Heart right ventricle (tissue), 16 donors: ENCODE data around the gene FOXK2. TPM values are rescaled to one million over a fixed set of nuclear protein-coding genes. Genes with fewer than 3 reads are reported as not detected.
A peak's percentile ranks its signal among the peaks of the same experiment; 100 is the strongest.

Experiments used
- ATAC-seq, 8 donors: fragments of 200-7000 bp; cut with Tn5 transposase; one replicate each; pipeline ENCODE4 v1.9.1; 2020; ENCODE audit warnings: mild to moderate bottlenecking in 8 of 8, moderate library complexity in 8 of 8, moderate number of reproducible peaks in 1 of 8
- DNase-seq, 2 donors: peaks; one replicate each; pipeline ENCODE4 v3.0.0-alpha.2; 2020
- H3K27ac ChIP-seq, 10 donors: fragments of 200-600 bp; sonication (generic) in 2 of 10; one replicate each; pipeline versions ENCODE4 v1.5.0 to v1.8.0; 2020 to 2022; ENCODE audit warnings: mild to moderate bottlenecking in 3 of 10
- H3K27me3 ChIP-seq, 7 donors: fragments of 200-600 bp; one replicate each; pipeline ENCODE4 v1.8.0; 2021 to 2022; ENCODE audit warnings: mild to moderate bottlenecking in 2 of 7
- H3K36me3 ChIP-seq, 9 donors: fragments of 200-600 bp; sonication (generic) in 1 of 9; one replicate each; pipeline versions ENCODE4 v1.5.0 to v1.8.0; 2020 to 2022; ENCODE audit warnings: mild to moderate bottlenecking in 2 of 9
- H3K4me1 ChIP-seq, 9 donors: fragments of 200-600 bp; sonication (generic) in 1 of 9; one replicate each; pipeline versions ENCODE4 v1.5.0 to v1.8.0; 2020 to 2022; ENCODE audit warnings: mild to moderate bottlenecking in 4 of 9
- H3K4me3 ChIP-seq, 10 donors: fragments of 200-600 bp; sonication (generic) in 2 of 10; one replicate each; pipeline versions ENCODE4 v1.5.0 to v1.8.0; 2020 to 2022; ENCODE audit warnings: mild to moderate bottlenecking in 7 of 10, moderate library complexity in 2 of 10
- H3K9me3 ChIP-seq, 11 donors: fragments of 200-600 bp in 10 of 11; sonication (generic) in 2 of 11; one replicate each; pipeline versions ENCODE4 v1.5.0 to v1.8.0; 2013 to 2022; ENCODE audit warnings: mild to moderate bottlenecking in 2 of 11, control low read depth in 1 of 11, moderate library complexity in 1 of 11
- CTCF ChIP-seq, 9 donors: fragments of 200-600 bp; sonication (generic) in 2 of 9; IDR thresholded peaks; one replicate each; pipeline versions ENCODE4 v1.5.0 to v1.8.0; 2021 to 2022; ENCODE audit warnings: antibody characterized with exemption in 9 of 9, mild to moderate bottlenecking in 5 of 9, moderate library complexity in 1 of 9
- WGBS, 2 donors: extraction: QIAGEN DNeasy Blood & Tissue Kit; methylation state at CpG; one replicate each; pipeline ENCODE4 v1.1.7; 2013; ENCODE audit warnings: inconsistent platforms in 1 of 2; 5-methylcytosine and 5-hydroxymethylcytosine counted together
- intact Hi-C, 10 donors: fragments of 100-400 bp; cut with DNase I; formaldehyde crosslinking; loops; one replicate each; pipeline versions ENCODE4 v1.11.1 to v1.14.2; 2022
- polyA plus RNA-seq, 2 donors: library from polyadenylated mRNA; stranded (reverse); fragments of 200-250 nt; gene quantifications; one replicate each; pipeline ENCODE4 v1.2.3, GENCODE V29; 2013
- total RNA-seq, 10 donors: library from RNA; stranded (reverse); fragmentation: NEBNext Ultra II Directional in 3 of 10; extraction: Animal tissue kit (Norgen Biotek cat#: 25700) in 3 of 10; gene quantifications; one replicate each; pipeline versions ENCODE4 v1.2.1 to v1.2.4, GENCODE V29; 2021 to 2023
- donor health status: Arrhythmogenic right ventricular cardiomyopathy.
- donor health status: ischemic (EF 13 %, LVEDD 7.1; RV severe dilation, severe dysfunction).
- donor health status: healthy with polysubstance abuse.
- donor health status: DM: no; HTN: yes; CAD: no.
- donor health status: DM: no; HTN: no; CAD: no.
- donor health status: ischemic (EF 25% LVEDD 6.9; RV normal size, moderate dysfunction).
- donor health status: ischemic (EF 25% LVEDD 5.7; RV mildly dilated, moderate dysfunction).
- donor health status: healthy.
- donor health status: DM: yes; HTN: yes; CAD: no.
- donor health status: Ischemic cardiomyopathy.
- donor health status: ischemic (EF 35%, LVEDD 5.7; RV mildly dilated, moderate dysfunction).
- donor health status: nonischemic (EF 11% LVEDD 7.7; RV severe dilation, severe dysfunction).
- donor health status: DM: yes; HTN: yes; CAD: no.
- donor health status: PGD.
- donor health status: ischemic (EF 29% LVEDD 5.4; RV normal size, mild dysfunction).
- donor health status: nonischemic (EF 23%, LVEDD 6.1; RV moderate dilation, normal function).

FOXK2 gene
- total and polyA plus RNA-seq, 12 donors, result 16.5 to 66.6 (median 30.6) TPM

- intact Hi-C loops, result loop anchor here in 3 of 10 donors (5.0 kb wide), 3 partner anchors 47 to 83 kb away; partner anchors contain the start of gene FN3KRP (in 1 of the 3)
- TF ChIP-seq CTCF (IDR thresholded peaks at IDR 0.05), result no peak
- 13 to 19% methylated on average over 15 to 18 of the region's 37 CpGs for WGBS, 2 donors
- Histone ChIP-seq H3K4me1 (peaks cover 2 to 34% (median 23%) of the 10 kb centered on the region in 9 donors), H3K27me3 (no peaks in the 10 kb centered on the region), H3K4me3 (peak overlapping the region in 8 of 10 donors; percentile 25 to 99 (median 46)), H3K36me3 (peaks cover 0 to 13% (median 7%) of the 10 kb centered on the region in 9 donors), H3K9me3 (no peaks in the 10 kb centered on the region), H3K27ac (peak overlapping the region in 8 of 10 donors; percentile 39 to 78 (median 67))
- ATAC-seq (peak; percentile 6 to 42 (median 26)), DNase-seq (peak; percentile 66 to 69)
Measured at GRCh38 chr17:82648742-82649331, 129.3 kb downstream of the FOXK2 start.

GRCh38 chr17:82649501-82650261, 130.1 kb downstream of the FOXK2 start:
- ATAC-seq (no peak), DNase-seq (no peak)
- Histone ChIP-seq H3K4me3 (no peak overlapping the region), H3K27ac (peak overlapping the region in 1 of 10 donors; percentile 41), H3K36me3 (peaks cover 0 to 4% (median 0%) of the 10 kb centered on the region in 9 donors), H3K9me3 (no peaks in the 10 kb centered on the region), H3K27me3 (no peaks in the 10 kb centered on the region), H3K4me1 (peaks cover 2 to 41% (median 31%) of the 10 kb centered on the region in 9 donors)
- 87 to 90% methylated on average over 22 of the region's 22 CpGs for WGBS, 2 donors
- TF ChIP-seq CTCF (IDR thresholded peaks at IDR 0.05), result no peak
- intact Hi-C loops, result loop anchor here in 6 of 10 donors (5.0 to 10.0 kb wide), 5 partner anchors 47 to 105 kb away; partner anchors contain the start of genes FN3KRP (in 1 of the 6) and TBCD (in 1 of the 6)

GRCh38 chr17:82650723-82651122, 131.2 kb downstream of the FOXK2 start:
- WGBS, 2 donors, result 56 to 67% methylated on average over 10 of the region's 10 CpGs
- DNase-seq, result no peak
- no peak for TF ChIP-seq CTCF (IDR thresholded peaks at IDR 0.05)
- Histone ChIP-seq H3K36me3 (peaks cover 0 to 10% (median 0%) of the 10 kb centered on the region in 9 donors), H3K4me3 (no peak overlapping the region), H3K27me3 (no peaks in the 10 kb centered on the region), H3K4me1 (peaks cover 2 to 39% (median 29%) of the 10 kb centered on the region in 9 donors), H3K9me3 (no peaks in the 10 kb centered on the region), H3K27ac (no peak overlapping the region)
- no peak for ATAC-seq
- intact Hi-C loops, result loop anchor here in 3 of 10 donors (10.0 kb wide), 2 partner anchors 54 to 104 kb away; partner anchors contain the start of gene TBCD (in 1 of the 3)
